Stimulated activated CD8-positive, alpha-beta memory T cell treated with anti-CD3 and anti-CD28 coated beads, Interleukin-15, amount 100 ng/mL, for 4 hours (primary cell): ENCODE measurements around the gene ABCA2.

Experiments
- DNase-seq, 2 donors: peaks; one replicate each; pipeline ENCODE4 v3.0.0-alpha.2; 2020; ENCODE audit warnings: low read depth in 2 of 2

The ABCA2 gene, protein sequence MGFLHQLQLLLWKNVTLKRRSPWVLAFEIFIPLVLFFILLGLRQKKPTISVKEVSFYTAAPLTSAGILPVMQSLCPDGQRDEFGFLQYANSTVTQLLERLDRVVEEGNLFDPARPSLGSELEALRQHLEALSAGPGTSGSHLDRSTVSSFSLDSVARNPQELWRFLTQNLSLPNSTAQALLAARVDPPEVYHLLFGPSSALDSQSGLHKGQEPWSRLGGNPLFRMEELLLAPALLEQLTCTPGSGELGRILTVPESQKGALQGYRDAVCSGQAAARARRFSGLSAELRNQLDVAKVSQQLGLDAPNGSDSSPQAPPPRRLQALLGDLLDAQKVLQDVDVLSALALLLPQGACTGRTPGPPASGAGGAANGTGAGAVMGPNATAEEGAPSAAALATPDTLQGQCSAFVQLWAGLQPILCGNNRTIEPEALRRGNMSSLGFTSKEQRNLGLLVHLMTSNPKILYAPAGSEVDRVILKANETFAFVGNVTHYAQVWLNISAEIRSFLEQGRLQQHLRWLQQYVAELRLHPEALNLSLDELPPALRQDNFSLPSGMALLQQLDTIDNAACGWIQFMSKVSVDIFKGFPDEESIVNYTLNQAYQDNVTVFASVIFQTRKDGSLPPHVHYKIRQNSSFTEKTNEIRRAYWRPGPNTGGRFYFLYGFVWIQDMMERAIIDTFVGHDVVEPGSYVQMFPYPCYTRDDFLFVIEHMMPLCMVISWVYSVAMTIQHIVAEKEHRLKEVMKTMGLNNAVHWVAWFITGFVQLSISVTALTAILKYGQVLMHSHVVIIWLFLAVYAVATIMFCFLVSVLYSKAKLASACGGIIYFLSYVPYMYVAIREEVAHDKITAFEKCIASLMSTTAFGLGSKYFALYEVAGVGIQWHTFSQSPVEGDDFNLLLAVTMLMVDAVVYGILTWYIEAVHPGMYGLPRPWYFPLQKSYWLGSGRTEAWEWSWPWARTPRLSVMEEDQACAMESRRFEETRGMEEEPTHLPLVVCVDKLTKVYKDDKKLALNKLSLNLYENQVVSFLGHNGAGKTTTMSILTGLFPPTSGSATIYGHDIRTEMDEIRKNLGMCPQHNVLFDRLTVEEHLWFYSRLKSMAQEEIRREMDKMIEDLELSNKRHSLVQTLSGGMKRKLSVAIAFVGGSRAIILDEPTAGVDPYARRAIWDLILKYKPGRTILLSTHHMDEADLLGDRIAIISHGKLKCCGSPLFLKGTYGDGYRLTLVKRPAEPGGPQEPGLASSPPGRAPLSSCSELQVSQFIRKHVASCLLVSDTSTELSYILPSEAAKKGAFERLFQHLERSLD (N-terminal part only)

DNA sequence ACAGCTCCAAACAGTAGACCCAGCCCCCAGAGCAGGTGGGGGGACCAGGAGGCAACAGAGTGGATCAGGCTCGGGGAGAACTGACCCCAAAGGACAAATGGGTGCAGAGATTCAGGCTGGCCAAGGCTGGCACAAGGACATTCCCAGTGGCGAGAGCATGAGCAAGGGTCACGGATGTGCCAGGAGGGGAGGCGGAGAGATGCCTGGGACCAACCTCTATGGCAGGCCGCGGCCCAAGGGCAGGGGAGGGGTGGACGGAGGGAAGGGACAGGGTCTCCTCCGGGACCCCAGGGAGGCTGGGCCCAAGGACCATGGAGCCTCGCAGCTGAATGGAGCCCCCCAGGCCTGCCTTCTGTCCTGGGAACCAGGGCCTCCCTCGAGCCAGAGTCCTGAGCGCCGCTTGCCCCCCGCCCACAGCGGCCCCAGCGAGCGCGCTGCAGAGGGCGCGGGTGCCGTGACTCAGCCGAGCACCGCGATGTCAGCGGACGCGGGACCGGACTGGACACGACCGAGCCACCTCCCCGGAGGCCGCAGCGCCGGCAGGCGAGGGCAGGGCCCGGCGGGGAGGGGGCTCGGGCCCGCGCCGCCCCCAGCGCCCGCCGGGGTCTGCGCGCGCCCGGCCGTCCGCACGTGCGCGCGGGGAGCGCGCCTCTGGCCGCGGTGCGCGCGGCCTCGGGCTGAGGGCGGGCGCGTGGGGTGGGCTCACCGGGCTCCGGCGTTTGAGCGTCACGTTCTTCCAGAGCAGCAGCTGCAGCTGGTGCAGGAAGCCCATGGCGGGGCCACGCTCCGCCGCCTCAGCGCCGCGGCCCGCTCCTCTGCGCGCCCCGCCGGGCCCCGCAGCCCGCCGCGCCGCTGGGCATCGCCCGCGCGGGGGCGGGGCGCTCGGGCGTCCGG lies at the start of gene ABCA2:
Gene ABCA2, minus strand, starts transcription at position 869 of the 894 bp plus-strand sequence. Its CDS starts 97 bp downstream, at position 772.
- DNase-seq, result no peak

DNA sequence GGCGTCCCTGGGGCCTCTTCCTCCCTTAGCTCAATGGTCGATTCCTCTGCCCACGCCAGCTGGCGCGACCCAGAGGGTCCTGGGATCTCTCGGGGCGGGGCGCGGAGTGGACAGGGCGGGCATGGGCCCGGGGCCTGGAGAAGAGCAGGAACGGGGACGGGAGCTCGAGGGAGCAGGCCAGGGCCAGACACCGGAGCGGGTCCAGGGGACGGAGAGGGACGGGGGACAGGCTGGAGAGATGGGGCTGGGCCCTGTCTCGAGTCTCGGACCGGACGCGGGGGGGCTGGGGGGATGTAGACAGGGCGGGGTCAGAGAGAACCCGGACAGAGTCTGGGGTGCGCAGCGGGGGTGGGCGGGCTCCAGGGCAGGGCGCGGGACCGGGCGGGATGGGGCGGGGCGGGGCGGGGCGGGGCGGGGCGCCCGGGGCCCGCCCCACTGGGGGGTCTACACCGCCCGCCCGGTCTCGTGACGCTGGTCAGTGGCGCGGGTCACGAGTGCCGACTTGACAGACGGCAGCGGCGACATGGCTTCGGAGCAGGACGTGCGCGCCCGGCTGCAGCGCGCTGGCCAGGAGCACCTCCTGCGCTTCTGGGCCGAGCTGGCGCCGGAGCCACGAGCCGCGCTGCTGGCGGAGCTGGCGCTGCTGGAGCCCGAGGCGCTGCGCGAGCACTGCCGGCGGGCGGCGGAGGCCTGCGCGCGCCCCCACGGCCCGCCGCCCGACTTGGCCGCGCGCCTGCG lies 49.1 kb upstream of the ABCA2 start, which contains the start of gene UAP1L1:
Gene UAP1L1, plus strand, starts transcription at position 508 of the 738 bp plus-strand sequence. Its CDS starts 16 bp downstream, at position 524.
- peak; percentile 19 to 28 for DNase-seq

DNA sequence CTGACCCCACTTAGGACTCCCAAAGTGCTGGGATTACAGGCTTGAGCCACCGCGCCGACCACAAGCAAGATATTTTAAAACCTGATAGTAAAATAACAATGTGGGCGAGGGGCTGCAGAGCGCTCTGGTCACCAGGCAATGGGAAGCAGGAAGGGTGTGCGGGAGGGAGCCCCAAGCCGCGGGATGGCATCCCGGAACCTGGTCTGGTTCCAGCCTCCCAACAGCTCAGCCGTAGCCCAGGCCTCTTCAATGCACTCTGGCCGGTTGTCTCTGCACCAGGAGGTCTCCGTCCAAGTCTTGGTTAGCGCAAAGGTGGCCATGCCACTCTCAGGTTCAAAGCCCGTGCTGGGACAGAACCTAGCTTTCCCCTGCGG lies 48.6 kb upstream of the ABCA2 start:
- no peak for DNase-seq

DNA sequence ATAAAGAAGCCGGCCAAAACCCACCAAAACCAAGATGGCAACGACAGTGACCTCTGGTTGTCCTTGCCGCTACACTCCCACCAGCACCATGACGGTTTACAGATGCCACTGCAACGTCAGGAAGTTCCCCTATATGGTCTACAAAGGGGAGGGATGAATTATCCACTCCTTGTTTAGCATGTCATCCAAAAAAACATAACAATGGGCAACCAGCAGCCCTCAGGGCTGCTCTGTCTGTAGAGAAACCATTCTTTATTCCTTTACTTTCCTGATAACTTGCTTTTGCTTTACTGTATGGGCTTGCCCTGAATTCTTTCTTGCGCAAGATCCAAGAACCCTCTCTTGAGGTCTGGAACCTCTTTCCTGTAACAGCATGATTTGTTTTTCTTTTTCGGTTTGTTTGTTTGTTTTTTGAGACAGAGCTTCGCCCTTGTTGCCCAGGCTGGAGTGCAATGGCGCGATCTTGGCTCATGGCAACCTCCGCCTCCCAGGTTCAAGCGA lies 47.3 kb upstream of the ABCA2 start:
- no peak for DNase-seq

DNA sequence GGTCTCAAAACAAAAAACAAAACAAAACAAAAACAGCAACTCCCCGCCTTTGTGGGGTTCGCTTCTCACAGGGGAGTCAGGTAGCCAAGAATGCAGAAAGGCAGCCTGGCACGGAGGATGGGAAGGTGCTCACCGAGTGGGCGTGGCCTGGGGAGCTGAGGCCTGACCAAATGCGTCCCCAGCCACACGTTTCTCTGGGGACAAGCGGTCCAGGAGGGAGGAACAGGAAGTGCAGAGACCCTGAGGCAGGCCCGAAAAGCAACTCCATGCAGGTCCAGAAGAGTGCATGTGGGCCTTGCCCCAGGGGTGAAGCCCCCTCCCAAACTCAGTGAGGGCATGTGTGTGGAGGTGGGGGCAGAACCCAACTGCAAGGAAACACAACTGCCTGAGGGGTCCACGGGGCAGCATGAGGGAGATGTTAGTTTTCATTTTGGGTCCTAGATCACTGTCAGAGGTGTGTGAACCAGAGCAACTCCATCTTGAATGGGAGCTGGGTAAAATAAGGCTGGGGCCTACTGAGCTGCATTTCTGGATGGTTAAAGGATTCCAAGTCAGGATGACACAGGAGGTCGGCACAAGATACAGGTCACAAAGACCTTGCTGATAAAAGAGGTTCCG lies 46.7 kb upstream of the ABCA2 start:
- DNase-seq, result no peak

DNA sequence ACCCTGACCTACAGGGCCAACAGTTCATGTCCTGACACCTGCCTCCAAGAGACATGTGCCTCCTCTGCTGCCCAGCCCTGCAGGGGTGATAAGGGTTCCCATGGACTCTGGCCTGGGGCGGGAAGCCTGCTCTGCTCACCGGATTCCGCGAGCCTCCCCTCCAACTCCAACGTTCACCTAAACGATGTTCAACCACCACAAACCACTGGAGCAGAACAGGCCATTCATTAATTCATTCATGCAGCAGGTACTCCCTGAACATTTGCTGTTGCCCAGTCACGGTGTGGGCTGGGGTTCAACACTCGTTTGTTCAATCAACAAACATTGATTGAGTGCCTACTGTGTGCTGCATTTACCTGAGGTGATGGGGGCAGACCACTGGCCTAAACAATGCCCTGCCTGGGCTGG lies 46.0 kb upstream of the ABCA2 start:
- no peak for DNase-seq

DNA sequence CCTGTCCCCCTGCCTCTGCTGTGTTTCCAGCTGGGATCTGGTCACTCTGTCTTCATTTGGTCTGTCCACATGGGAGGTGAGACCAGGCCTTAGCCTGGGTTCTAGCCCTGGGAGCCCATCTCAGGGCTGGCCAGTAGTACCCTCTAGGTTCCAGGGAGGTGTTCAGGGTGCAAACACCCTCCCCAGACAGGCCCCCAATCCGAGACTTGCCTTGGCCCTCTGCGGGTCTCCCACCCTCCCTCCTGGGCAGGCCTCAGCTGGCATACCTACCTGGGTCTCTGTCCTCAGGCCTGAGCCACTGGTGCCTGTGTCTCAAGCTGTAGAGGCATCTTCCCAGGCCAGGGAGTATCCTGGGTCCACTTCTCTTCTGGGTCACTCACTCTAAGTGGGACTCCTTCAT lies 43.2 kb upstream of the ABCA2 start:
- DNase-seq, result no peak

DNA sequence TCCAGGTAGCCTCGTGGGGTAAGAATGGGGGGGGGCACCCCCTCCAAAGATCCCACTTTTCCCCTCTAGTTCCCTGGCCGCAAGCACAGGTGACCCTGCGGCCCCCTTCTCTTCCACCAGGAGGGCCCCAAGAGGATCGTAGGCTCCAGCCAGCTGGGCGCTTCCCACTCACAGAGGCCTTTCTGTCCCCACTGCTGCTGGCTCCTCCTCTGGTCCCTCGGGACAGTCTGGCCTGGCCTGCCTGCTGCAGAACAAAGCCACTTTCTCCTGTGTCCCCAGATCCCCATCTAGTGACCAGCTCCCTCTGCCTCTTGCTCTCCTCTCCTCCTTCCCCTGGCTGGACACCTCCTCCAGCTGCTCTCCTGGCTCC lies 42.9 kb upstream of the ABCA2 start:
- DNase-seq, result no peak

DNA sequence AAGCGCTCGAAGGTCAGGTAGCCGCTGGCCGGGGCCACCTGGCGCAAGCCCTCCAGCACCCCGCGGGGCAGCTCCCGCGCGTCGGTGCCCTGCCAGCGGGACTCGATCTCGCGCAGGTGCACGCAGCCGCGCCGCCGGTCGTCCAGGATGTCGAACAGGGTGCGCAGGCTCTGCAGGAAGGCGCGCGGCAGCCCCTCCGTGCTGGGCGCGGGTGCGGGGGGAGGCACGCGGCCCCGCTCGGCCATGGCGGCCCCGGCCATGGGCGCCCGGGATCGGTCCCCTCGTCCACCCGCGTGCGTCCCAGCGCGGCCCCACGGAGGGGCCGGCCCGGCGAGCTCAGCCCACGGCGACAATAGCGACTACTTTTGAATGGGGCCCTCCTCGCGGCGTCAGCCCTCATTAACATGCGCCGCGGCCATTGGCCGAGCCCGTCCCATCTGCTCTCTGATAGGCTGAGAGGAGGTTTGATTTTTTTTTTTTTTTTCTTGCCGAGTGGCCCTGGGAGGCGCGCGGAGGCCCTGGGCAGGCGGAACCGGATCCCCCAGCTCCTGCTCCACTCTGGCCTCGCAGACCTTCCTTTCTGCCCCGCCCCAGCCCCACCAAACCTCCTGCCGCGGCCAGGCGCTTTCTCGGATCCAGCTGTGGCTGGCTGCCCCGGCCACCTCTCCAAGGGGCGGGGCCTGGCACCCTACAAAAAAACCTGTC lies 42.3 kb upstream of the ABCA2 start, which contains the start of gene SAPCD2:
Gene SAPCD2, minus strand, starts transcription at position 357 of the 705 bp plus-strand sequence. Its CDS starts 97 bp downstream, at position 260.
- peak; percentile 68 for DNase-seq

DNA sequence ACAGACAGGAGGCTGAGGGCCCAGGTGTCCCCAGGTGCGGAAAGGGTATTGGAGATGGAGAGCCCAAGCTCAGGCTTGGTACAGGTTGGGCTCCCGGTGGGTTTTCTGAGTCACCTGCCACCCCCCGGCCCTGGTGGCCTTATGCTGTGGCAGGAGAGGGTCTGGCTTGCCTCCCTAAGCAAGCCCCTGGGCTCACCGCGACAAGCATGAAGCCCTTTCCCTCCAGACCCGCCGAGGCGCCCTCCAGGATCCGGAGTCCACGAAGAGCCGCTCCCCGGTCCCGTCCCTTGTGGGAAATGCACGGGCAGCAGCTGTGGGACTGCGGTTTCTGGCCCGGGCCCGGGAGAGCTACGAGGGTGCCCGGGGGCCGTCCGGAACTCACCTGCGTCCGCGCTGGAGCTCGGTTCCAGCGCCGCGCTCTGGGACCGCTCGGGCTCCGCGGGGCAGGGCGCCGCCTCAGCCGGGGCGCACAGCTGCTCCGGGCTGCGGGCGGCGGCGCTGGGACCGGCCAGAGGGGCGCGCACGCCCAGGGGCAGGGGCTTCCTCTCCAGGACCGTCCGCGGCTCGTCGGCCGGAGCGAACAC lies 41.6 kb upstream of the ABCA2 start:
- no peak for DNase-seq

DNA sequence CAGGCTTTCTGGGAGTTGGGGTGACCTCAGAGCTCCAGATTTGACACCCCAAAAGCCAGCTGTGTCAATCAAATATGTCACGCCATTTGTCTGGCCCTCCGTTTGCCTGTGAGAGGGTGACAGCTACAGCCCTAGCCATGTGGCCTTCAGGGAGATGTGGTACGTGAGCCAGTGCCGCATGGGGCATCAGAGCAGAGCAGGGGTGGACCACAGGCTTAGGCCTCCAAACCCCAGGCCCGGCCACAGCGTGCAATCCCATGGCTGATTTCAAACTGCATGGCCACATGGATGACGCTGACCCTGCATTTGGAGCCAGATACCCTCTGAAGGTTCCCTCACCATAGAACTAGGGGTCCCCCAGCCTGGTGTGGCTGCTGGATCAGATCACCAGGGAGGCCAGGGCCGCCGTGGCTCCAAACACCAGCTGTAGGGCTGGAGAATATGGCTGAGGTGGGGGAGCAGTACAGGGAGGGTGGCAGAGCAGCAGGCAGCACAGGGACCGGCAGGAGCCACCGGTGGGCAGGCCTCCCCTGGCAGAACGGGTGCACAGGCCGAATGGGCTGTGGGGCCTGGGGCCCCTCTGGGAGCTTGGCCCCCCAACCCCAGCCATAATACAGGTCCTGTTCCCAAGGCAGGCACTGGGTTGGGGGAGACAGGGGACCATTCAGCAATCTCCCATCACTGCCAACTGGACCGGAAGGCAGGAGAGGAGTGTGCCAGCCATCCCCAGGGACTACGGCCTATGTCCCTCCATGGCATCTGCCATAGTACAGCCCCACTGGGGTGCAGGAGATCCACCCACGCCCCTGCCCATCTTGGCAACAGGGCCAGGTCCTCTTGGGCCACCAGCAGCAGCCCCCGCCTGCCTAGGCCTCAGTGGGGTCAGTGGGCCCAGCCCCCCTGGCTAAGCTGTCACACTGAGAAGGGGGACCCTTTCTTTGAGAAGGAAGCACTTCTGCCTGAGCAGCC lies 40.8 kb upstream of the ABCA2 start:
- no peak for DNase-seq

DNA sequence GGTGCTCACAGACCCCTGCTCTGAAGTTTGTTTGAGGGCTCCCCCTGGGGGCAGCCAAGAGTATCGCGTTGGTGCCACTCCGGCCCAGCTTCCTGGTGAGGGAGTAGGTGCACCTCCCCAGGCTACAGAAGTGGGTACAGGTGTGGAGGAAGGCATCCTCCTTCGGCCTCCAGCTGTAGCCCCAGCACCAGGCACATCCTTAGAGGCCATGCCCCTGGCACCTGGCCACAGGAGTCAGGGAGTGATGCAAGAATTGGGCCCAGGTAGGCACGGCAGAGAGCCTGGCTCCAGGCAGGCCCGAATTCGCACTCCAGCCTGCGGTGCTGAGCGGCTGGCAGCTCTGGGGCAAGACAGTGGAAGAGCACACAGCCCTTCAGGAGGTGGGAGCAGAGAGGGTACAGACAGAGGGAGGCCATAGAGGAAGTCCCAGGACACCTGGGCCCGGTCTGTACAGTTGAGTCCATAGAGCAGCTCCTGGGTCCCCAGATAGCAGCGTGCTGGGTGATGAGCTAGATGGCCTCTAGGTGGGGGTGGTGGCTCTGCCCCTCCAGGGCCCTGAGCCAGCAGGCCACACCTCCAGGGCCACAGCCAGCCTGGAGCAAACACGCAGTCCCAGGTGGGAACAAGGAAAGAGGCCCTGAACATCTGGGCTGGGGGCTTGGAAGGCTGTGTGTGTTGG lies 40.0 kb upstream of the ABCA2 start:
- peak; percentile 67 to 76 for DNase-seq

DNA sequence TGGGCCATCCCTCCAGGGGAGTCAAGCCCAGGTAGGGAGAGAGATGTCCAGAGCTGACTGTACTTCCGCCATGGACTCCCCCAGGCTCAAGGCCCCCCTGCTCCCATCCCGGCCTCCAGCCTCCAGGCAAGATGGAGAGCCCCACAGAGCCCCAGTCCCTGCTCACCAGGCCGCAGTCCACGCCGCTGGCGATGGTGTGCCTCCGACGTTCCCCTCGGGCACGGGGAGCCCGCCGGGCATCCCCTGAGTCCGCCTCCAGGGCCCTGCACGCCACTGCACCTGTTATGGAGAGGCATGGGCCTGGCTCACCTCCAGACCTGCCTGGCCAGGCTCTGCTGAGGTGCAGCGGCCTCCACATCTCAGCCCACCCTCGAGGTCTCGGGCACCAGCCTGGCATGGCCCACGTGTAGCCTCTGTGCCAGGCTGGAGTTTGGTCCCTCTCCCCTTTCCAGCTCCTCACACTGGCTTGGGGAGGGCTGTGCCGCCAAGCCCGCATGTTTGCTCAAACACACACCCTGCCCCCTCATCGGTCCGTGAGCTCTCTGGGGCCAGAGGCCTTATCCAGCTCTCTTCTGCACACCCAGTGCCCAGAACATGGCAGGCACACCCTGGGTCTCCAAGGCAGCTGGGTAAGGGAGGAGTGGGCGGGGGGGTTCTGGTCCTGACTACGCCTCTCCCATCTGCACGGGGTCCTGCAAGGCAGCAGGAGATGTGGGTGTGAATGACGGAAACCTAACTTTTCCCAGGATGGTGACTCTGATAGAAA lies 38.2 kb upstream of the ABCA2 start:
- DNase-seq, result no peak

DNA sequence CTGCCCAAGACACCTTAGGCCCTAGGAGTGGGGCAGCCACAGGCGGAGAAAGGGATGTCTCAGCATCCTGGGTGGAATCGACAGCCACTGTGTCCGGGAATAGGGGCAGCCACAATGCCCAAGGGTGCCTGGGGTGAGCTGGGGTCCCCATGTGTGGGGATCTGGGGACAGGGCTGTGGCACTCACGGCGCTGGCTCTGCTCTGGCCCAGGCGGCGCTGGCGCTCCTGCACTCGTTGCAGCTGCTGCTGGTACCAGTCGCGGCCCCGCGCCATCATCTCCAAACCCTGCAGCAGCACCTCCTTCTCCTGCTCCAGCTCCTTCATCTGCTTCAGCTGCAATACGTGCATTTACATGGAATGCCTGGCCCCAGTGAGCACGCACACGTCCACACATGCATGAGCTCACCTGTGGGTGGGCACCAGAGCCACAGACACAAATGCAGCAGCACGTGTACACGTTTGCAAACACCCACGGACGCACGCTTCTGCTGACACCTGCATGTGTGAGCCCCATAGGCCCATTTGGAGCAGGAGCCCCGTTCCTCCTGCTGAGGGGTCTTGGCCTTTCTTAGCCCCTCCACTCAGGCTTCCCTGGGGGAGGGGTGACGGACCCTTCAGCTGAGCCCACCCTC lies 37.4 kb upstream of the ABCA2 start:
- DNase-seq, result no peak

DNA sequence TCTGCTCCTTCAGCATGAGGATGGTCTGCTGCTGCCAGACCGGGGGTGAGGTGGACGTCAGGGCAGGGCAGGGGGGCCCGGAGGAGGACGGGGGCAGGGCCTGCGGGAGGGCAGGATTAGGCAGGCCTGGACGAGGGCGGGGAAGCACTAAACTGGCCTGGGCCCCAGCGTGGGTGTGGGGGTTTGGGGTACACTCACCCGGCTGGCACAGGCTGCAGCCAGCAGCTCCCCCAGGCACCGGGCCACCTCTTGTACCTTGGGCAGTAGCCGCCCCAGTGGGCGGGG lies 36.8 kb upstream of the ABCA2 start:
- DNase-seq, result no peak
